ACC112 (cell line): Measurements from ENCODE around the gene C1GALT1C1L.
A peak's percentile ranks its signal among the peaks of the same experiment; 100 is the strongest.

Experiments used
- H2AFZ ChIP-seq: fragments of 200-600 bp; sonication (generic); one replicate; pipeline ENCODE4 v1.6.0; 2017; ENCODE audit warnings: antibody characterized with exemption, low read length; ENCODE audit not compliant: unreplicated experiment
- H3K27ac ChIP-seq: fragments of 200-600 bp; sonication (generic); 2 replicates; pipeline ENCODE4 v1.5.1; 2014; ENCODE audit warnings: low read depth, mild to moderate bottlenecking, antibody characterized with exemption, low read length, moderate library complexity
- H3K27me3 ChIP-seq: fragments of 200-600 bp; sonication (generic); 2 replicates; pipeline ENCODE4 v1.6.1; 2014; ENCODE audit warnings: mild to moderate bottlenecking, antibody characterized with exemption, low read length, moderate library complexity, mixed read lengths; ENCODE audit not compliant: insufficient read depth
- H3K36me3 ChIP-seq: fragments of 200-600 bp; sonication (generic); 2 replicates; pipeline ENCODE4 v1.6.1; 2016; ENCODE audit warnings: mild to moderate bottlenecking, antibody characterized with exemption, low read length, moderate library complexity, mixed read lengths; ENCODE audit not compliant: insufficient read depth
- H3K4me1 ChIP-seq: fragments of 200-600 bp; sonication (generic); one replicate; pipeline ENCODE4 v1.6.1; 2016; ENCODE audit warnings: low read length, mixed read lengths; ENCODE audit not compliant: insufficient read depth, unreplicated experiment, control insufficient read depth
- H3K4me3 ChIP-seq: fragments of 200-600 bp; sonication (generic); 2 replicates; pipeline ENCODE4 v1.5.1; 2014; ENCODE audit warnings: mild to moderate bottlenecking, low read depth, low read length
- H3K79me2 ChIP-seq: fragments of 200-600 bp; sonication (generic); one replicate; pipeline ENCODE4 v1.6.0; 2016; ENCODE audit warnings: low read length; ENCODE audit not compliant: control insufficient read depth, unreplicated experiment, insufficient read depth

Gene C1GALT1C1L

GRCh38 chr2:43676322-43677050 is at the start of gene C1GALT1C1L:
Gene C1GALT1C1L, minus strand, starts transcription at chr2:43676429. Its CDS starts 107 bp downstream, at chr2:43676322.
- no peaks in the 10 kb centered on the region for H3K27me3 ChIP-seq
- H3K79me2 ChIP-seq = no peaks in the 10 kb centered on the region
- H2AFZ ChIP-seq = peak within 1 kb of the TSS; percentile 100
- H3K36me3 ChIP-seq = no peaks in the 10 kb centered on the region
- peak within 1 kb of the TSS; percentile 87 for H3K4me3 ChIP-seq
- no peak within 1 kb of the TSS for H3K27ac ChIP-seq
- H3K4me1 ChIP-seq = peaks cover 5% of the 10 kb centered on the region

DNA sequence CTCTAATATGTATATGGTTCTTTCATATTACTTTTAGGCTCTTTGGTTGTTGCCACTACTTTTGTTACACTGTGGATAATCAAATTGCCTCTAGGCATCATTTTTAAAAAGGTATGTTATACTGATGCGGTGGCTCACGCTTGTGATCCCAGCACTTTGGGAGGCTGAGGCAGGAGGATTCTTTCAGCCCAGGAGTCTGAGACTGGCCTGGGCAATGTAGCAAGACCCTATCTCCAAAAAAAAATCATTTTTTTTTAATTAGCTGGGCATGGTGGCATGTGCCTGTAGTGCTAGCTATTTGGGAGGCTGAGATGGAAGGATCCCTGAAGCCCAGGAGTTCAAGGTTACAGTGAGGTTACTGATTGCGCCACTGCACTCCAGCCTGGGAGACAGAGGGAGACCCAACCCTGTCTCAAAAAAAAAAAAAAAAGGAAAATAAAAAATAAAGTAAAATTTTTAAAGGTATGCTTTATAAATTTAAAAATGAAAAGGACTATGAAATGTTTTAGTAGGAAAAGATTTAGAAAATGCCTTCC is 49.5 kb upstream of the C1GALT1C1L start:
- Histone ChIP-seq H3K4me1 (peaks cover 12% of the 10 kb centered on the region), H3K4me3 (no peak overlapping the region), H3K27ac (no peak overlapping the region), H2AFZ (no peak overlapping the region), H3K27me3 (no peaks in the 10 kb centered on the region), H3K36me3 (no peaks in the 10 kb centered on the region), H3K79me2 (no peaks in the 10 kb centered on the region)

- no peaks in the 10 kb centered on the region for H3K36me3 ChIP-seq
- H3K79me2 ChIP-seq = no peaks in the 10 kb centered on the region
- no peaks in the 10 kb centered on the region for H3K27me3 ChIP-seq
- H3K4me3 ChIP-seq = no peak overlapping the region
- peaks cover 12% of the 10 kb centered on the region for H3K4me1 ChIP-seq
- H3K27ac ChIP-seq = no peak overlapping the region
- H2AFZ ChIP-seq = no peak overlapping the region
These were observed 48.7 kb upstream of the C1GALT1C1L start for GRCh38 chr2:43724728-43725526.

DNA sequence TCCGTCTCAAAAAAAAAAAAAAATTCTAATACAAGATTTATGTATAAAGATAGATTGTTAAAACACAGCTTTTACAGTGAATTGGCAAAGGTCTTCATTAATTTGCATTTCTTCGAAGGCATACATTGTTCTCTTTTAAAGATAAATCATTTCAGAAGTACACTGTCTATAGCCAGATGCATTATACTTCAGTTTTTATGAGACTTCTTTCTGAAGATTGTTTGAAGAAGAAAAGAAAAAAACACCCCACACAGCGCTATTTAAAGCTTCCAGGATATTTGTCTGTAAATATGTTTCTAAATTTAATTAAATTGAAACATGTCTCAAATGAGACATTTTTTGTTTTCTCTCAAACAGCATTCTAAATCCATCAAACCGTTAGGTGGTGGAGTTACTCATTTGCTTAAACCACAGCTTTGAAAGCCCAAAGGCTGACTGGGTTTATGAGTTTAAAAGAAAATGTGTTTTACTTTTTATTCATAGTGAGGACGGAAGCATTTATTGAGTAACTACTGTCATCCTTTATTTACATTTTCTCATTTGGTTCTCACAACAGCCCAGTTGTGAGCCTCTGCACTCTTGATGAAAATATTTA is 42.4 kb upstream of the C1GALT1C1L start:
- Histone ChIP-seq H3K79me2 (no peaks in the 10 kb centered on the region), H3K27ac (no peak overlapping the region), H3K4me1 (peaks cover 19% of the 10 kb centered on the region), H3K36me3 (no peaks in the 10 kb centered on the region), H3K4me3 (no peak overlapping the region), H3K27me3 (no peaks in the 10 kb centered on the region), H2AFZ (no peak overlapping the region)

DNA sequence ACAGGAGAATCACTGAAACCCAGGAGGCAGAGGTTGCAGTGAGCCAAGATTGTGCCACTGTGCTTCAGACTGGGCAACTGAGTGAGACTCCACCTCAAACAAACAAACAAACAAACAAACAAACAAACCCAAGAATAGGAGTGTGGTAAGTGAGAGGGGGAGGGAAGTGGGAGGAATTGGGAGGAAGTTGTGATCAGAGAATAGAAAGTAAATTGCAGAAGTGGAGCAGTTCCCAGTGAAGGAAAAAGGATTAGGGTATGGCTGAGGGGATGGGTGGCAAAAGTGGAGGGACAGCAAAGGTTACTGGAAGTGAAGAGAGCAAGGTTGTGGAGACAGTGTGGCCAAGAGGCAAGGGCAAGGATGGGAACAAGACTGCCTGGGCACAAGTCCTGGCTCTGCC is 41.1 kb upstream of the C1GALT1C1L start:
- Histone ChIP-seq H2AFZ (no peak overlapping the region), H3K36me3 (no peaks in the 10 kb centered on the region), H3K79me2 (no peaks in the 10 kb centered on the region), H3K27me3 (no peaks in the 10 kb centered on the region), H3K4me3 (no peak overlapping the region), H3K27ac (no peak overlapping the region), H3K4me1 (peaks cover 28% of the 10 kb centered on the region)

DNA sequence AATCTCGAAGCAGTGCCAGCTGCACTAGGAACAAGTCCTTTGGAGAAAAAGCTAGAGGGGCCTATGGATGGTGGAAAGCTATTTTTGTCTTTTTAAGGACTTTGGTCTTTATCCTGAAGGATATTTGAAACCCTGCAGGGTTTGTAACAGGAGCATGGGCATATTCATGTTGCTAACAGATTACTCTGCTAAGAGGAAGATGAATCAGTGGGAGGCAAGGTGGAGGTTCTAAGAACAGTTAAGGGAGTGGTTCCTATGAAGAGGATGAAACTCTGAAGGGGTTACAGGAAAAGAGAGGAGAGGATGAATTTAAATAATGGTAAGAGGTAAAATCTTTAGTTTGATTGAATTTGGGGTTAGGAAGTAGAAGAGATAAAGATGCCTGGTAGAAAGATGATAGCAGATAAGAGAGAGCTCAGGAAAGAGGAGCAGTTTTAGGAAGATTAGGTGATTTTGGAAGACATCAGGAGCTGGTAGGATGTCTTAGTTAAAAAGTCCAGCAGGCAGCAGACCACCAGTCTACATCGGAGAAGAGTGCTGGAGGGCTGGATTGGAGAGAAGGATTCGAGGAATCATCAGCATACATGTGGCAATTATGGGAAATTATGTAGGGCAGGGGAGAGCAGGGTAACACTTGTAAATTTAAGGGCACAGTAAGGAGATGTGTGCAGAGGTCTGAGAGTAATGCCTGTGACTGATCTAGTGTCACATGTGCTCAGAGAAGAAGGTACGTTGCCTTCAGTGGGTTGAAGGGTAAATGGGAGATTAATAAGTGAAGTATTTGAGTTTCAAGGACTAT is 39.3 kb upstream of the C1GALT1C1L start:
- H3K27me3 ChIP-seq = no peaks in the 10 kb centered on the region
- H2AFZ ChIP-seq = no peak overlapping the region
- H3K27ac ChIP-seq = no peak overlapping the region
- H3K4me3 ChIP-seq = no peak overlapping the region
- no peaks in the 10 kb centered on the region for H3K79me2 ChIP-seq
- H3K4me1 ChIP-seq = peaks cover 28% of the 10 kb centered on the region
- no peaks in the 10 kb centered on the region for H3K36me3 ChIP-seq

- Histone ChIP-seq H3K79me2 (no peaks in the 10 kb centered on the region), H3K27ac (peak overlapping the region; percentile 50), H3K27me3 (no peaks in the 10 kb centered on the region)
These were observed 37.9 kb upstream of the C1GALT1C1L start for GRCh38 chr2:43714164-43714563.

GRCh38 chr2:43710866-43711265 is 34.6 kb upstream of the C1GALT1C1L start:
- Histone ChIP-seq H3K79me2 (no peaks in the 10 kb centered on the region), H2AFZ (no peak overlapping the region), H3K27ac (no peak overlapping the region), H3K4me1 (peaks cover 40% of the 10 kb centered on the region), H3K36me3 (no peaks in the 10 kb centered on the region), H3K4me3 (no peak overlapping the region), H3K27me3 (no peaks in the 10 kb centered on the region)

More at GRCh38 chr2:43714164-43714563, 37.9 kb upstream of the C1GALT1C1L start:
- Histone ChIP-seq H3K4me3 (peak overlapping the region; percentile 43; the same call in 1 of the 2 replicates), H2AFZ (peak overlapping the region; percentile 47), H3K4me1 (peaks cover 28% of the 10 kb centered on the region), H3K36me3 (no peaks in the 10 kb centered on the region)

- Histone ChIP-seq H3K4me3 (no peak overlapping the region), H3K27ac (no peak overlapping the region), H3K36me3 (no peaks in the 10 kb centered on the region), H2AFZ (no peak overlapping the region), H3K79me2 (no peaks in the 10 kb centered on the region), H3K4me1 (peaks cover 23% of the 10 kb centered on the region), H3K27me3 (no peaks in the 10 kb centered on the region)
These were observed 32.7 kb upstream of the C1GALT1C1L start for GRCh38 chr2:43708891-43709290.

DNA sequence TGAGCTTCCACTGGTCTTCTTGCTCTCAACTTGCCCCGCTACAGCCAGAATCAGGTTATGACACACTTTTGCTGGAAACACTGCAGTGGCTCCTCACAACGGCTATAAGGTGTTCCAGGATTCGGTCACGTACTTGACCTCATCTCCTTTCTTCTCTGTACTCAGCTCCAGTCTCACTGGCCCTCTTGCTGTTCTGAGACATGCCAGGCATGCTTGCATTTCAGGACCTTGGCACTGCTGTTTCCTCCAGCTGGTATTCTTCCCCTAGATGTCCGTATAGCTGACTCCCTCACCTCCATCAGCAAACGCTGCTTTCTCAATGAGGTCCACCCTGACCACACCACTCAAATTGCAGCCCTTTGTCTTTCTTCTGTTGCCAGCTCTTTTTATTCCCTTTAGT is 31.9 kb upstream of the C1GALT1C1L start:
- no peak overlapping the region for H3K4me3 ChIP-seq
- H3K79me2 ChIP-seq = no peaks in the 10 kb centered on the region
- no peaks in the 10 kb centered on the region for H3K36me3 ChIP-seq
- H3K27ac ChIP-seq = no peak overlapping the region; the same call in 1 of the 2 replicates
- H3K4me1 ChIP-seq = peaks cover 17% of the 10 kb centered on the region
- H2AFZ ChIP-seq = peak overlapping the region; percentile 26
- no peaks in the 10 kb centered on the region for H3K27me3 ChIP-seq
